Measurements from ENCODE around the gene TMEM132C. TPM values are rescaled to one million over a fixed set of nuclear protein-coding genes. Genes with fewer than 3 reads are reported as not detected.

Gene TMEM132C
- total and polyA plus RNA-seq, 4 donors, result 0.05 to 0.08 (median 0.05) TPM; not detected in 1

DNA sequence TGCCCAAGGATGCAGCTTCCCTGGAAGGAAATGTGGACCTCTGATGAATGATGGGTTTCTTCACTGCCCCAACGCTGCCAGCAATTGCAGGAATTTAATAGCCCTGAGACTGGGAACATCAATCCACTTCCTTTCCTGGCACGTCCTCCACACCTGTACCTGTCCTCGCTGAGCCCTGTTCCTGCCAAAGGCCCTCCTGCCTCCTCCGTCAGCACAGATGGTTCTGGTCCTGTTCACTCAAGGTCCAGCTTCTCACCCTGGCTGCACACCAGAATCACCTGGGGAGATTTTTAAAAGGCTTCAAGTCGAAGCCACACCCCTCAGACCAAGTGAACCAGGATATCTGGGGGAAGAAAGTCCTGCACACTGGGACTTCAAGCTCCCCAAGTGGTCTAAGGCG, 38.4 kb upstream of the TMEM132C start:
- Histone ChIP-seq H3K4me3 (ENCODE audit: low read depth in 1 of 3, low read length in 3 of 3) (no peak overlapping the region), H3K27me3 (ENCODE audit: control insufficient read depth in 4 of 4, insufficient read depth in 4 of 4, low read length in 3 of 4) (peaks cover 0 to 5% (median 2%) of the 10 kb centered on the region in 4 donors), H3K9ac (ENCODE audit: low read depth in 1 of 2, low read length in 2 of 2) (no peak overlapping the region), H3K4me1 (ENCODE audit: control insufficient read depth in 4 of 4, insufficient read depth in 4 of 4, low read length in 3 of 4) (no peaks in the 10 kb centered on the region), H3K9me3 (ENCODE audit: control insufficient read depth in 4 of 4, low read length in 3 of 4) (peaks cover 0 to 3% (median under 1%) of the 10 kb centered on the region in 4 donors), H3K36me3 (ENCODE audit: control insufficient read depth in 4 of 4, insufficient read depth in 3 of 4, low read depth in 1 of 4, low read length in 3 of 4) (no peaks in the 10 kb centered on the region), H3K27ac (ENCODE audit: low read depth in 1 of 2, low read length in 2 of 2) (no peak overlapping the region)
- 56% methylated on average over 6 of the region's 6 CpGs for WGBS
- no peak for DNase-seq (ENCODE audit: low spot score)
- no peak for TF ChIP-seq NR2F2 (IDR thresholded peaks at IDR 0.05)
- no peak for TF ChIP-seq EGR1 (IDR thresholded peaks at IDR 0.05; ENCODE audit: low read depth in 2 of 2)
- TF ChIP-seq TAF1 (conservative IDR thresholded peaks at IDR 0.05), result no peak
- no peak for TF ChIP-seq JUND (IDR thresholded peaks at IDR 0.05)
- TF ChIP-seq, protein P1, sequence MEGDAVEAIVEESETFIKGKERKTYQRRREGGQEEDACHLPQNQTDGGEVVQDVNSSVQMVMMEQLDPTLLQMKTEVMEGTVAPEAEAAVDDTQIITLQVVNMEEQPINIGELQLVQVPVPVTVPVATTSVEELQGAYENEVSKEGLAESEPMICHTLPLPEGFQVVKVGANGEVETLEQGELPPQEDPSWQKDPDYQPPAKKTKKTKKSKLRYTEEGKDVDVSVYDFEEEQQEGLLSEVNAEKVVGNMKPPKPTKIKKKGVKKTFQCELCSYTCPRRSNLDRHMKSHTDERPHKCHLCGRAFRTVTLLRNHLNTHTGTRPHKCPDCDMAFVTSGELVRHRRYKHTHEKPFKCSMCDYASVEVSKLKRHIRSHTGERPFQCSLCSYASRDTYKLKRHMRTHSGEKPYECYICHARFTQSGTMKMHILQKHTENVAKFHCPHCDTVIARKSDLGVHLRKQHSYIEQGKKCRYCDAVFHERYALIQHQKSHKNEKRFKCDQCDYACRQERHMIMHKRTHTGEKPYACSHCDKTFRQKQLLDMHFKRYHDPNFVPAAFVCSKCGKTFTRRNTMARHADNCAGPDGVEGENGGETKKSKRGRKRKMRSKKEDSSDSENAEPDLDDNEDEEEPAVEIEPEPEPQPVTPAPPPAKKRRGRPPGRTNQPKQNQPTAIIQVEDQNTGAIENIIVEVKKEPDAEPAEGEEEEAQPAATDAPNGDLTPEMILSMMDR (IDR thresholded peaks at IDR 0.05; ENCODE audit: low read depth, low read length, missing input control), result no peak
- no peak for TF ChIP-seq FOXA2 (IDR thresholded peaks at IDR 0.05)
- TF ChIP-seq YY1 (IDR thresholded peaks at IDR 0.05), result no peak
- TF ChIP-seq, protein P2, sequence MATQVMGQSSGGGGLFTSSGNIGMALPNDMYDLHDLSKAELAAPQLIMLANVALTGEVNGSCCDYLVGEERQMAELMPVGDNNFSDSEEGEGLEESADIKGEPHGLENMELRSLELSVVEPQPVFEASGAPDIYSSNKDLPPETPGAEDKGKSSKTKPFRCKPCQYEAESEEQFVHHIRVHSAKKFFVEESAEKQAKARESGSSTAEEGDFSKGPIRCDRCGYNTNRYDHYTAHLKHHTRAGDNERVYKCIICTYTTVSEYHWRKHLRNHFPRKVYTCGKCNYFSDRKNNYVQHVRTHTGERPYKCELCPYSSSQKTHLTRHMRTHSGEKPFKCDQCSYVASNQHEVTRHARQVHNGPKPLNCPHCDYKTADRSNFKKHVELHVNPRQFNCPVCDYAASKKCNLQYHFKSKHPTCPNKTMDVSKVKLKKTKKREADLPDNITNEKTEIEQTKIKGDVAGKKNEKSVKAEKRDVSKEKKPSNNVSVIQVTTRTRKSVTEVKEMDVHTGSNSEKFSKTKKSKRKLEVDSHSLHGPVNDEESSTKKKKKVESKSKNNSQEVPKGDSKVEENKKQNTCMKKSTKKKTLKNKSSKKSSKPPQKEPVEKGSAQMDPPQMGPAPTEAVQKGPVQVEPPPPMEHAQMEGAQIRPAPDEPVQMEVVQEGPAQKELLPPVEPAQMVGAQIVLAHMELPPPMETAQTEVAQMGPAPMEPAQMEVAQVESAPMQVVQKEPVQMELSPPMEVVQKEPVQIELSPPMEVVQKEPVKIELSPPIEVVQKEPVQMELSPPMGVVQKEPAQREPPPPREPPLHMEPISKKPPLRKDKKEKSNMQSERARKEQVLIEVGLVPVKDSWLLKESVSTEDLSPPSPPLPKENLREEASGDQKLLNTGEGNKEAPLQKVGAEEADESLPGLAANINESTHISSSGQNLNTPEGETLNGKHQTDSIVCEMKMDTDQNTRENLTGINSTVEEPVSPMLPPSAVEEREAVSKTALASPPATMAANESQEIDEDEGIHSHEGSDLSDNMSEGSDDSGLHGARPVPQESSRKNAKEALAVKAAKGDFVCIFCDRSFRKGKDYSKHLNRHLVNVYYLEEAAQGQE (IDR thresholded peaks at IDR 0.05), result no peak
- TF ChIP-seq HNF4A (conservative IDR thresholded peaks at IDR 0.05), result no peak
- no peak for TF ChIP-seq RXRA (IDR thresholded peaks at IDR 0.05)
- TF ChIP-seq RAD21 (IDR thresholded peaks at IDR 0.05), result no peak
- TF ChIP-seq FOXA1 (IDR thresholded peaks at IDR 0.05), result no peak
- no peak for TF ChIP-seq SP1 (IDR thresholded peaks at IDR 0.05)
- no peak for TF ChIP-seq HNF4G (IDR thresholded peaks at IDR 0.05)
- TF ChIP-seq, protein P3, sequence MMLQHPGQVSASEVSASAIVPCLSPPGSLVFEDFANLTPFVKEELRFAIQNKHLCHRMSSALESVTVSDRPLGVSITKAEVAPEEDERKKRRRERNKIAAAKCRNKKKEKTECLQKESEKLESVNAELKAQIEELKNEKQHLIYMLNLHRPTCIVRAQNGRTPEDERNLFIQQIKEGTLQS (IDR thresholded peaks at IDR 0.05), result no peak
- TF ChIP-seq, protein P4, sequence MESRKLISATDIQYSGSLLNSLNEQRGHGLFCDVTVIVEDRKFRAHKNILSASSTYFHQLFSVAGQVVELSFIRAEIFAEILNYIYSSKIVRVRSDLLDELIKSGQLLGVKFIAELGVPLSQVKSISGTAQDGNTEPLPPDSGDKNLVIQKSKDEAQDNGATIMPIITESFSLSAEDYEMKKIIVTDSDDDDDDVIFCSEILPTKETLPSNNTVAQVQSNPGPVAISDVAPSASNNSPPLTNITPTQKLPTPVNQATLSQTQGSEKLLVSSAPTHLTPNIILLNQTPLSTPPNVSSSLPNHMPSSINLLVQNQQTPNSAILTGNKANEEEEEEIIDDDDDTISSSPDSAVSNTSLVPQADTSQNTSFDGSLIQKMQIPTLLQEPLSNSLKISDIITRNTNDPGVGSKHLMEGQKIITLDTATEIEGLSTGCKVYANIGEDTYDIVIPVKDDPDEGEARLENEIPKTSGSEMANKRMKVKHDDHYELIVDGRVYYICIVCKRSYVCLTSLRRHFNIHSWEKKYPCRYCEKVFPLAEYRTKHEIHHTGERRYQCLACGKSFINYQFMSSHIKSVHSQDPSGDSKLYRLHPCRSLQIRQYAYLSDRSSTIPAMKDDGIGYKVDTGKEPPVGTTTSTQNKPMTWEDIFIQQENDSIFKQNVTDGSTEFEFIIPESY (IDR thresholded peaks at IDR 0.05), result no peak

Measured in liver (tissue), 9 donors.